Endometrium (tissue), 2 donors: ENCODE data around the gene PHYHIPL.

Experiments
- FAIRE-seq: peaks from 2 replicates; lab custom pipeline; 2012; peaks lifted over from hg19 to GRCh38; lab: Jason Lieb, UNC
- donor health status: control.
- donor health status: control.

The PHYHIPL gene

GRCh38 chr10:59257224-59257623 is 80.8 kb downstream of the PHYHIPL start:
- FAIRE-seq = no peak

GRCh38 chr10:59258890-59259289 is 82.4 kb downstream of the PHYHIPL start:
- FAIRE-seq = no peak

- no peak for FAIRE-seq
Observed at GRCh38 chr10:59265141-59265540, 88.7 kb downstream of the PHYHIPL start.

GRCh38 chr10:59266321-59266720 is 89.9 kb downstream of the PHYHIPL start:
- no peak for FAIRE-seq

- FAIRE-seq = no peak
Observed at GRCh38 chr10:59268460-59268859, 92.0 kb downstream of the PHYHIPL start.

- FAIRE-seq = no peak
Observed at GRCh38 chr10:59269651-59270050, 93.2 kb downstream of the PHYHIPL start.

- no peak for FAIRE-seq
Observed at GRCh38 chr10:59270492-59270891, 94.0 kb downstream of the PHYHIPL start.

GRCh38 chr10:59271160-59271559 is 94.7 kb downstream of the PHYHIPL start:
- FAIRE-seq = no peak

GRCh38 chr10:59272061-59272460 is 95.6 kb downstream of the PHYHIPL start:
- no peak for FAIRE-seq

- FAIRE-seq = no peak
Observed at GRCh38 chr10:59273445-59273844, 97.0 kb downstream of the PHYHIPL start.

GRCh38 chr10:59276133-59276532 is 99.7 kb downstream of the PHYHIPL start:
- FAIRE-seq = no peak

GRCh38 chr10:59276919-59277318 is 100.5 kb downstream of the PHYHIPL start:
- no peak for FAIRE-seq

GRCh38 chr10:59279476-59279875 is 103.0 kb downstream of the PHYHIPL start:
- no peak for FAIRE-seq

GRCh38 chr10:59279991-59280505 is 103.6 kb downstream of the PHYHIPL start:
- no peak for FAIRE-seq

GRCh38 chr10:59281861-59282260 is 105.4 kb downstream of the PHYHIPL start:
- FAIRE-seq = no peak

GRCh38 chr10:59283456-59284091 is 107.1 kb downstream of the PHYHIPL start:
- FAIRE-seq = no peak

- no peak for FAIRE-seq
Observed at GRCh38 chr10:59284118-59284975, 107.9 kb downstream of the PHYHIPL start.

- no peak for FAIRE-seq
Observed at GRCh38 chr10:59285073-59285472, 108.6 kb downstream of the PHYHIPL start.

- no peak for FAIRE-seq
Observed at GRCh38 chr10:59285848-59286247, 109.4 kb downstream of the PHYHIPL start.

- no peak for FAIRE-seq
Observed at GRCh38 chr10:59287587-59288255, 111.3 kb downstream of the PHYHIPL start.

GRCh38 chr10:59289853-59290252 is 113.4 kb downstream of the PHYHIPL start:
- FAIRE-seq = no peak

GRCh38 chr10:59290448-59290847 is 114.0 kb downstream of the PHYHIPL start:
- no peak for FAIRE-seq
